ENCODE measurements around the gene TCOF1.

The TCOF1 gene

GRCh38 chr5:150341331-150341730 is 16.2 kb upstream of the TCOF1 start:
- DNase-seq = no peak

GRCh38 chr5:150341989-150342388 is 15.5 kb upstream of the TCOF1 start:
- Histone ChIP-seq H3K4me1 (ENCODE audit: control insufficient read depth, insufficient read depth, low read depth, low read length) (peaks cover 8% of the 10 kb centered on the region), H2BK120ac (ENCODE audit: low read depth, low read length) (no peak overlapping the region), H2BK5ac (ENCODE audit: low read depth, low read length, poor library complexity, severe bottlenecking) (no peak overlapping the region), H2BK12ac (ENCODE audit: low read length in 2 of 2) (no peak overlapping the region), H2AK5ac (ENCODE audit: low read length, severe bottlenecking) (no peak overlapping the region), H3K27me3 (ENCODE audit: control insufficient read depth in 1 of 2, insufficient read depth in 1 of 2, low read length in 2 of 2) (no peaks in the 10 kb centered on the region), H3K27ac (ENCODE audit: low read length, poor library complexity, severe bottlenecking) (no peak overlapping the region), H3K4me3 (ENCODE audit: insufficient read depth in 1 of 2, low read depth in 1 of 2, low read length in 2 of 2) (no peak overlapping the region), H3K18ac (ENCODE audit: low read depth in 1 of 2, low read length in 2 of 2) (no peak overlapping the region), H3K23ac (ENCODE audit: low read length in 2 of 2) (no peak overlapping the region), H4K91ac (ENCODE audit: low read length) (no peak overlapping the region), H3K9ac (ENCODE audit: low read length) (no peak overlapping the region), H2BK15ac (ENCODE audit: low read depth, poor library complexity, severe bottlenecking) (no peak overlapping the region), H3K4me2 (ENCODE audit: low read length, poor library complexity, severe bottlenecking) (no peak overlapping the region), H3K4ac (ENCODE audit: low read depth in 1 of 2, low read length in 2 of 2) (no peak overlapping the region), H3K79me1 (replicated peaks; ENCODE audit: low read length, poor library complexity, severe bottlenecking) (no peaks in the 10 kb centered on the region), H3K14ac (ENCODE audit: low read length in 2 of 2) (no peak overlapping the region), H3K9me3 (ENCODE audit: control insufficient read depth, low read length) (no peaks in the 10 kb centered on the region), H4K8ac (ENCODE audit: low read length) (no peak overlapping the region), H3K36me3 (ENCODE audit: control insufficient read depth in 1 of 2, insufficient read depth in 2 of 2, low read depth in 1 of 2, low read length in 2 of 2) (no peaks in the 10 kb centered on the region), H2AFZ (ENCODE audit: low read depth, low read length) (no peak overlapping the region)
- WGBS = 93% methylated on average over 1 of the region's 1 CpG
- no peak for DNase-seq

More at GRCh38 chr5:150341331-150341730, 16.2 kb upstream of the TCOF1 start:
- H3K14ac ChIP-seq (ENCODE audit: low read length in 2 of 2) = no peak overlapping the region
- no peak overlapping the region for H3K4me2 ChIP-seq (ENCODE audit: low read length, poor library complexity, severe bottlenecking)
- H3K23ac ChIP-seq (ENCODE audit: low read length in 2 of 2) = no peak overlapping the region
- WGBS = 87% methylated on average over 4 of the region's 4 CpGs
- H3K27ac ChIP-seq (ENCODE audit: low read length, poor library complexity, severe bottlenecking) = no peak overlapping the region
- no peak overlapping the region for H3K18ac ChIP-seq (ENCODE audit: low read depth in 1 of 2, low read length in 2 of 2)
- H2AFZ ChIP-seq (ENCODE audit: low read depth, low read length) = no peak overlapping the region
- no peak overlapping the region for H2BK15ac ChIP-seq (ENCODE audit: low read depth, poor library complexity, severe bottlenecking)
- no peaks in the 10 kb centered on the region for H3K36me3 ChIP-seq (ENCODE audit: control insufficient read depth in 1 of 2, insufficient read depth in 2 of 2, low read depth in 1 of 2, low read length in 2 of 2)
- H3K9ac ChIP-seq (ENCODE audit: low read length) = no peak overlapping the region
- H2BK12ac ChIP-seq (ENCODE audit: low read length in 2 of 2) = no peak overlapping the region
- no peak overlapping the region for H2BK120ac ChIP-seq (ENCODE audit: low read depth, low read length)
- H3K9me3 ChIP-seq (ENCODE audit: control insufficient read depth, low read length) = no peaks in the 10 kb centered on the region
- no peak overlapping the region for H2BK5ac ChIP-seq (ENCODE audit: low read depth, low read length, poor library complexity, severe bottlenecking)
- H3K4me1 ChIP-seq (ENCODE audit: control insufficient read depth, insufficient read depth, low read depth, low read length) = peaks cover 8% of the 10 kb centered on the region
- H2AK5ac ChIP-seq (ENCODE audit: low read length, severe bottlenecking) = no peak overlapping the region
- no peaks in the 10 kb centered on the region for H3K27me3 ChIP-seq (ENCODE audit: control insufficient read depth in 1 of 2, insufficient read depth in 1 of 2, low read length in 2 of 2)
- peak overlapping the region; percentile 15 for H4K8ac ChIP-seq (ENCODE audit: low read length)
- no peak overlapping the region for H3K4ac ChIP-seq (ENCODE audit: low read depth in 1 of 2, low read length in 2 of 2)
- no peaks in the 10 kb centered on the region for H3K79me1 ChIP-seq (replicated peaks; ENCODE audit: low read length, poor library complexity, severe bottlenecking)
- H3K4me3 ChIP-seq (ENCODE audit: insufficient read depth in 1 of 2, low read depth in 1 of 2, low read length in 2 of 2) = no peak overlapping the region
- H4K91ac ChIP-seq (ENCODE audit: low read length) = peak overlapping the region; percentile 0

- 61% methylated on average over 5 of the region's 5 CpGs for WGBS
- H2BK120ac ChIP-seq (ENCODE audit: low read depth, low read length) = no peak overlapping the region
- H3K23ac ChIP-seq (ENCODE audit: low read length in 2 of 2) = no peak overlapping the region
- no peak overlapping the region for H3K9ac ChIP-seq (ENCODE audit: low read length)
- no peak overlapping the region for H4K8ac ChIP-seq (ENCODE audit: low read length)
- H2AK5ac ChIP-seq (ENCODE audit: low read length, severe bottlenecking) = no peak overlapping the region
- no peak overlapping the region for H3K18ac ChIP-seq (ENCODE audit: low read depth in 1 of 2, low read length in 2 of 2)
- no peaks in the 10 kb centered on the region for H3K27me3 ChIP-seq (ENCODE audit: control insufficient read depth in 1 of 2, insufficient read depth in 1 of 2, low read length in 2 of 2)
- no peak overlapping the region for H2BK5ac ChIP-seq (ENCODE audit: low read depth, low read length, poor library complexity, severe bottlenecking)
- no peak overlapping the region for H3K4me2 ChIP-seq (ENCODE audit: low read length, poor library complexity, severe bottlenecking)
- H2BK12ac ChIP-seq (ENCODE audit: low read length in 2 of 2) = no peak overlapping the region
- no peaks in the 10 kb centered on the region for H3K36me3 ChIP-seq (ENCODE audit: control insufficient read depth in 1 of 2, insufficient read depth in 2 of 2, low read depth in 1 of 2, low read length in 2 of 2)
- peaks cover 8% of the 10 kb centered on the region for H3K4me1 ChIP-seq (ENCODE audit: control insufficient read depth, insufficient read depth, low read depth, low read length)
- no peak overlapping the region for H3K4me3 ChIP-seq (ENCODE audit: insufficient read depth in 1 of 2, low read depth in 1 of 2, low read length in 2 of 2)
- no peak overlapping the region for H3K14ac ChIP-seq (ENCODE audit: low read length in 2 of 2)
- no peak overlapping the region for H2BK15ac ChIP-seq (ENCODE audit: low read depth, poor library complexity, severe bottlenecking)
- H3K4ac ChIP-seq (ENCODE audit: low read depth in 1 of 2, low read length in 2 of 2) = no peak overlapping the region
- DNase-seq = peak; percentile 69
- no peaks in the 10 kb centered on the region for H3K9me3 ChIP-seq (ENCODE audit: control insufficient read depth, low read length)
- no peaks in the 10 kb centered on the region for H3K79me1 ChIP-seq (replicated peaks; ENCODE audit: low read length, poor library complexity, severe bottlenecking)
- H4K91ac ChIP-seq (ENCODE audit: low read length) = no peak overlapping the region
- no peak overlapping the region for H2AFZ ChIP-seq (ENCODE audit: low read depth, low read length)
- no peak overlapping the region for H3K27ac ChIP-seq (ENCODE audit: low read length, poor library complexity, severe bottlenecking)
Measured at GRCh38 chr5:150342583-150342982, 14.9 kb upstream of the TCOF1 start.

- Histone ChIP-seq H2BK15ac (ENCODE audit: low read depth, poor library complexity, severe bottlenecking) (no peak overlapping the region), H4K91ac (ENCODE audit: low read length) (peak overlapping the region; percentile 32), H4K8ac (ENCODE audit: low read length) (no peak overlapping the region), H3K9ac (ENCODE audit: low read length) (no peak overlapping the region), H2BK12ac (ENCODE audit: low read length in 2 of 2) (no peak overlapping the region), H3K14ac (ENCODE audit: low read length in 2 of 2) (no peak overlapping the region), H2BK5ac (ENCODE audit: low read depth, low read length, poor library complexity, severe bottlenecking) (no peak overlapping the region), H3K79me1 (replicated peaks; ENCODE audit: low read length, poor library complexity, severe bottlenecking) (no peaks in the 10 kb centered on the region), H3K4ac (ENCODE audit: low read depth in 1 of 2, low read length in 2 of 2) (no peak overlapping the region), H3K27me3 (ENCODE audit: control insufficient read depth in 1 of 2, insufficient read depth in 1 of 2, low read length in 2 of 2) (no peaks in the 10 kb centered on the region), H2AFZ (ENCODE audit: low read depth, low read length) (no peak overlapping the region), H3K4me2 (ENCODE audit: low read length, poor library complexity, severe bottlenecking) (no peak overlapping the region), H3K18ac (ENCODE audit: low read depth in 1 of 2, low read length in 2 of 2) (no peak overlapping the region), H3K4me1 (ENCODE audit: control insufficient read depth, insufficient read depth, low read depth, low read length) (peaks cover 6% of the 10 kb centered on the region), H3K27ac (ENCODE audit: low read length, poor library complexity, severe bottlenecking) (no peak overlapping the region), H3K23ac (ENCODE audit: low read length in 2 of 2) (no peak overlapping the region), H2AK5ac (ENCODE audit: low read length, severe bottlenecking) (no peak overlapping the region), H3K4me3 (ENCODE audit: insufficient read depth in 1 of 2, low read depth in 1 of 2, low read length in 2 of 2) (no peak overlapping the region), H3K9me3 (ENCODE audit: control insufficient read depth, low read length) (no peaks in the 10 kb centered on the region), H3K36me3 (ENCODE audit: control insufficient read depth in 1 of 2, insufficient read depth in 2 of 2, low read depth in 1 of 2, low read length in 2 of 2) (no peaks in the 10 kb centered on the region), H2BK120ac (ENCODE audit: low read depth, low read length) (no peak overlapping the region)
- WGBS = 89% methylated on average over 6 of the region's 7 CpGs
- DNase-seq = no peak
Measured at GRCh38 chr5:150343994-150344631, 13.4 kb upstream of the TCOF1 start.

Data from mesenchymal stem cell (in vitro differentiated cells and primary cell).